ENCODE results near the gene STX10. TPM values are rescaled to one million over a fixed set of nuclear protein-coding genes. Genes with fewer than 3 reads are reported as not detected.

Gene STX10
- total RNA-seq, 1 donor from 2014 or later = 36.5 TPM

DNA sequence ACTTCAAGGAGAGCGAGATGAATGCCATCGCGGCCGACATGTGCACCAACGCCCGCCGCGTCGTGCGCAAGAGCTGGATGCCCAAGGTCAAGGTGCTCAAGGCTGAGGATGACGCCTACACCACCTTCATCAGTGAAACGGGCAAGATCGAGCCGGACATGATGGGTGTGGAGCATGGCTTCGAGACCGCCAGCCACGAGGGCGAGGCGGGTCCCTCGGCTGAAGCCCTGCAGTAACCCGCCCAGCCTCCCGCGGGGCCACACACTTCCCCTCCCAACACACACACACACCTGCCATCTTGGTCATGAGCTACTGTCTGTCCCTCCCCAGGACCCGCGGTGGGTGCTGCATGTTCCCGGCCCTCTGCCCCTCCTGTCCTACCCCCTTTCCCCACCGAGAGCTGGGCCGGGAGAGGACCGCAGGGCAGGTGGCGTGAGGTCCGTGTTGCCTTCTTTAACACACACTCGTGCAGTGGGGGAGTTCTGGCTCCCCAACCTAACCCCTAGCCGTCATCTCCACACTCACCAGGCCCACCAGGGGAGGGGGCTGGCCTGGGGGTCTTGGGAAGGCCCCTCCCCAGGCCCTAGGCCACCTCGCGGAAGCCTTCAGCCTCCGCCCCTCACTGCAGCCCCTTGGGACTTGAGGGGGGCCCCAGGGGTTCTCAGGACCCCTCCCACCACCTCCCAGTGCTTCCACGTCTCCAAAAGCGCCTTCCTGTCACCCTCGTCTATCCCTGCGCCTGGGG lies 11.8 kb downstream of the STX10 start:
- H3K4me1 ChIP-seq = no peaks in the 10 kb centered on the region
- no peak overlapping the region for H3K9ac ChIP-seq
- no peaks in the 10 kb centered on the region for H3K36me3 ChIP-seq
- no peak for DNase-seq (ENCODE audit: low spot score)
- H4K20me1 ChIP-seq (ENCODE audit: low read depth) = peaks cover 49% of the 10 kb centered on the region
- peaks cover 5% of the 10 kb centered on the region for H3K27me3 Mint-ChIP-seq (ENCODE audit: insufficient read depth, low read depth)
- peaks cover 6% of the 10 kb centered on the region for H3F3A ChIP-seq (ENCODE audit: low read depth)
- no peaks in the 10 kb centered on the region for H3K9me3 ChIP-seq (ENCODE audit: low read depth)
- H3K27ac Mint-ChIP-seq = no peak overlapping the region
- no peak overlapping the region for H3K4me3 ChIP-seq
- no peaks in the 10 kb centered on the region for H3K9me3 Mint-ChIP-seq
- no peak for TF ChIP-seq EZH2phosphoT487 (IDR thresholded peaks at IDR 0.05)
- TF ChIP-seq EZH2 (IDR thresholded peaks at IDR 0.05) = no peak
- TF ChIP-seq, protein P1, sequence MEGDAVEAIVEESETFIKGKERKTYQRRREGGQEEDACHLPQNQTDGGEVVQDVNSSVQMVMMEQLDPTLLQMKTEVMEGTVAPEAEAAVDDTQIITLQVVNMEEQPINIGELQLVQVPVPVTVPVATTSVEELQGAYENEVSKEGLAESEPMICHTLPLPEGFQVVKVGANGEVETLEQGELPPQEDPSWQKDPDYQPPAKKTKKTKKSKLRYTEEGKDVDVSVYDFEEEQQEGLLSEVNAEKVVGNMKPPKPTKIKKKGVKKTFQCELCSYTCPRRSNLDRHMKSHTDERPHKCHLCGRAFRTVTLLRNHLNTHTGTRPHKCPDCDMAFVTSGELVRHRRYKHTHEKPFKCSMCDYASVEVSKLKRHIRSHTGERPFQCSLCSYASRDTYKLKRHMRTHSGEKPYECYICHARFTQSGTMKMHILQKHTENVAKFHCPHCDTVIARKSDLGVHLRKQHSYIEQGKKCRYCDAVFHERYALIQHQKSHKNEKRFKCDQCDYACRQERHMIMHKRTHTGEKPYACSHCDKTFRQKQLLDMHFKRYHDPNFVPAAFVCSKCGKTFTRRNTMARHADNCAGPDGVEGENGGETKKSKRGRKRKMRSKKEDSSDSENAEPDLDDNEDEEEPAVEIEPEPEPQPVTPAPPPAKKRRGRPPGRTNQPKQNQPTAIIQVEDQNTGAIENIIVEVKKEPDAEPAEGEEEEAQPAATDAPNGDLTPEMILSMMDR (IDR thresholded peaks at IDR 0.05) = no peak
- H3K4me3 Mint-ChIP-seq = no peak overlapping the region
- H3K27ac ChIP-seq = peak overlapping the region; percentile 37
- H3K36me3 Mint-ChIP-seq = peaks cover 9% of the 10 kb centered on the region
- no peak overlapping the region for H2AFZ ChIP-seq (replicated peaks)
- peaks cover 18% of the 10 kb centered on the region for H3K79me2 ChIP-seq (ENCODE audit: low read depth)
- no peaks in the 10 kb centered on the region for H3K27me3 ChIP-seq
- H3K4me1 Mint-ChIP-seq = no peaks in the 10 kb centered on the region
- H3K4me2 ChIP-seq = no peak overlapping the region

DNA sequence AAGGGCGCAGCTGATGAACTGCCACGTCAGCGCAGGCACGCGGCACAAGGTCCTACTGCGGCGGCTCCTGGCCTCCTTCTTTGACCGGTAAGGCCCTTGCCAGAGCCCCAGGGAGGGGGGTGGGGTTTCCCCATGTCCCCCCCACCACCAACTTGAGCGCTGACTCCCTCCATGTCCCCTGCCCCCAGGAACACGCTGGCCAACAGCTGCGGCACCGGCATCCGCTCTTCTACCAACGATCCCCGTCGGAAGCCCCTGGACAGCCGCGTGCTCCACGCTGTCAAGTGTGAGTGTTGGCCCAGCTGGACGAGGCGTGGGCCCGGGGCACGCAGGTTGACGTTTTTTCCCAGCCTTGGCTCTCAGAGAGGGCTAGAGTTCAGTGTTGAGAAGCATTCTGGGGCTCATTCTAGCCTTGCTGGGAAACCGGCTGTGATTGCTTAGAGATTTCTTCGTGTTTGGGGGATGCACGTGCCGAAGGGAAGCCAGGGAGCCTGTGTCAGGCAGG lies 12.8 kb downstream of the STX10 start:
- Mint-ChIP-seq H3K27me3 (ENCODE audit: insufficient read depth, low read depth) (peaks cover 5% of the 10 kb centered on the region), H3K36me3 (peaks cover 9% of the 10 kb centered on the region), H3K4me1 (no peaks in the 10 kb centered on the region), H3K9me3 (no peaks in the 10 kb centered on the region), H3K27ac (no peak overlapping the region), H3K4me3 (no peak overlapping the region)
- TF ChIP-seq EZH2phosphoT487 (IDR thresholded peaks at IDR 0.05) = no peak
- TF ChIP-seq EZH2 (IDR thresholded peaks at IDR 0.05) = no peak
- TF ChIP-seq, protein P1 (IDR thresholded peaks at IDR 0.05) = no peak
- Histone ChIP-seq H3K9ac (no peak overlapping the region), H4K20me1 (ENCODE audit: low read depth) (peaks cover 59% of the 10 kb centered on the region), H2AFZ (replicated peaks) (no peak overlapping the region), H3K4me2 (no peak overlapping the region), H3K27me3 (no peaks in the 10 kb centered on the region), H3K27ac (no peak overlapping the region), H3K36me3 (no peaks in the 10 kb centered on the region), H3K79me2 (ENCODE audit: low read depth) (peaks cover 28% of the 10 kb centered on the region), H3K4me3 (no peak overlapping the region), H3F3A (ENCODE audit: low read depth) (no peaks in the 10 kb centered on the region), H3K4me1 (no peaks in the 10 kb centered on the region), H3K9me3 (ENCODE audit: low read depth) (no peaks in the 10 kb centered on the region)
- DNase-seq (ENCODE audit: low spot score) = no peak

DNA sequence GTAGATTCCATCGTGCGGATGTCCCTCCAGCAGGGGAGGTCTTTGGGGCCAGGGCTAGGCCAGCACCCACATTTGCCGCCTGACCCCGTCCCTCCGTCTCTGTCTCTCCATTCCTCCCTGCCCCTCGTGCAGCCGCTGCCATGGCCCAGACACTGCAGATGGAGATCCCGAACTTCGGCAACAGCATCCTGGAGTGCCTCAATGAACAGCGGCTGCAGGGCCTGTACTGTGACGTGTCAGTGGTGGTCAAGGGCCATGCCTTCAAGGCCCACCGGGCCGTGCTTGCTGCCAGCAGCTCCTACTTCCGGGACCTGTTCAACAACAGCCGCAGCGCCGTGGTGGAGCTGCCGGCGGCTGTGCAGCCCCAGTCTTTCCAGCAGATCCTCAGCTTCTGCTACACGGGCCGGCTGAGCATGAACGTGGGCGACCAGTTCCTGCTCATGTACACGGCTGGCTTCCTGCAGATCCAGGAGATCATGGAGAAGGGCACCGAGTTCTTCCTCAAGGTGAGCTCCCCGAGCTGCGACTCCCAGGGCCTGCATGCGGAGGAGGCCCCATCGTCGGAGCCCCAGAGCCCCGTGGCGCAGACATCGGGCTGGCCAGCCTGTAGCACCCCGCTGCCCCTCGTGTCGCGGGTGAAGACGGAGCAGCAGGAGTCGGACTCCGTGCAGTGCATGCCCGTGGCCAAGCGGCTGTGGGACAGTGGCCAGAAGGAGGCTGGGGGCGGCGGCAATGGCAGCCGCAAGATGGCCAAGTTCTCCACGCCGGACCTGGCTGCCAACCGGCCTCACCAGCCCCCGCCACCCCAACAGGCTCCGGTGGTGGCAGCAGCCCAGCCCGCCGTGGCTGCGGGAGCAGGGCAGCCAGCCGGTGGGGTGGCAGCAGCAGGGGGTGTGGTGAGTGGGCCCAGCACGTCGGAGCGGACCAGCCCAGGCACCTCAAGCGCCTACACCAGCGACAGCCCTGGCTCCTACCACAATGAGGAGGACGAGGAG lies 14.8 kb downstream of the STX10 start:
- no peaks in the 10 kb centered on the region for H3K4me1 Mint-ChIP-seq
- H2AFZ ChIP-seq (replicated peaks) = no peak overlapping the region
- H3K9me3 Mint-ChIP-seq = no peaks in the 10 kb centered on the region
- H3K27me3 Mint-ChIP-seq (ENCODE audit: insufficient read depth, low read depth) = peaks cover 5% of the 10 kb centered on the region
- H3K27ac ChIP-seq = no peak overlapping the region
- H3K27ac Mint-ChIP-seq = no peak overlapping the region
- DNase-seq (ENCODE audit: low spot score) = no peak
- peaks cover 48% of the 10 kb centered on the region for H3K79me2 ChIP-seq (ENCODE audit: low read depth)
- H4K20me1 ChIP-seq (ENCODE audit: low read depth) = peaks cover 79% of the 10 kb centered on the region
- H3K36me3 ChIP-seq = no peaks in the 10 kb centered on the region
- H3K4me2 ChIP-seq = no peak overlapping the region
- no peak overlapping the region for H3K4me3 ChIP-seq
- H3K27me3 ChIP-seq = no peaks in the 10 kb centered on the region
- H3K36me3 Mint-ChIP-seq = peaks cover 9% of the 10 kb centered on the region
- no peaks in the 10 kb centered on the region for H3K4me1 ChIP-seq
- H3K4me3 Mint-ChIP-seq = no peak overlapping the region
- H3K9me3 ChIP-seq (ENCODE audit: low read depth) = no peaks in the 10 kb centered on the region
- no peaks in the 10 kb centered on the region for H3F3A ChIP-seq (ENCODE audit: low read depth)
- no peak overlapping the region for H3K9ac ChIP-seq
- no peak for TF ChIP-seq EZH2 (IDR thresholded peaks at IDR 0.05)
- TF ChIP-seq, protein P1 (IDR thresholded peaks at IDR 0.05) = no peak
